Right lobe of liver (tissue), 4 donors: ENCODE data around the gene TNRC18.

Source experiments
- POLR2A ChIP-seq: fragments of 450-650 bp; IDR thresholded peaks from one replicate; pipeline ENCODE4 v1.6.1; 2017; ENCODE audit warnings: antibody characterized with exemption, mild to moderate bottlenecking
- TF ChIP-seq, protein P1 (sequence below), 4 donors: fragments of 200-600 bp in 3 of 4; fragments of 450-650 bp in 1 of 4; IDR thresholded peaks; one replicate each; pipeline versions ENCODE4 v1.5.1 to v1.8.0; 2016 to 2022; ENCODE audit warnings: antibody characterized with exemption in 4 of 4, mild to moderate bottlenecking in 2 of 4
- donor health status: DM: no; HTN: no; CAD: no.
- donor health status: DM: no; HTN: no; CAD: no.
- donor health status: DM: no; HTN: yes; CAD: no.

DNA sequence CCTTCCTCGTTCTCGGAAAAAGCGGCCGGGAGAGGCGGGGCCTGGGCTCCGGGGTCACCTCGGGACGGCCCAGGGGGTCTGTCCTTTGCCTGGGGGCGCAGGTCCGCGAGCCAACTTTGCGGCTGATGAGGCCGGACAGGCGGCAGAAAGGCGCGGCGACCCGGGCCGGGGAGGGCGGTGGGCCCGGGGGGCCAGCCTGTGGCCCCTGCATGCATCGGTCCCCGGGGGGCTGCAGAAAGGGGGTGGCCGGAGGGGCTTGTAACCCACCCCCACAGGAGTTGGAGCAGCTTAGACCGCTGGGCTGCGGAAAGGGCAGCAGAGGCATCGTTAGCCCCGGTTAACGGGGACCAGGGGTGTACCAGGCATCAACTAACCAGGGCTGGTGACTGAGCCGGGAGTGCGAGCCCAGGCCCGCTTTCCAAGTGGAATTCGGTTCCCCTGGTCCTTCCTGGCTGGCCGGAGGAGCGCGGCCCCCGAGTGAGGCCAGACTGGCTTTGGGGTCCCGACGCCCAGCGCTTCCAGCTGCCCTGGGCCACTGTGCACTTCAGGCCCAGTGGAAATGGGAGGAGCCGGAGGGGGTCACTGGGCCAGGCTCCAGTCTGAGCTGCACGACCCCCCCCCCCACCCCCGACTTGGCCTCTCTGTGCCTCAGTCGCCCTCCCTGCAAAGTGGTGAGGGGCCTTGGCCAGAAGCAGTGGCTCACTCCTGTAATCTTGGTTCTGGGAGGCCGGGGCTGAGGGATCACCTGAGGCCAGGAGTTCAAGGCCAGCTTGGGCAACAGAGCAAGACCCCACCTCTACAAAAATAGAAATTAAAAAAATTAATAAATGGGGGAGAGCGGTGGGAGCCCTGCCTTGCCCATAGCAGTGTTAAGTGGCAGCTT is 140.0 kb downstream of the TNRC18 start:
- TF ChIP-seq, protein P1, sequence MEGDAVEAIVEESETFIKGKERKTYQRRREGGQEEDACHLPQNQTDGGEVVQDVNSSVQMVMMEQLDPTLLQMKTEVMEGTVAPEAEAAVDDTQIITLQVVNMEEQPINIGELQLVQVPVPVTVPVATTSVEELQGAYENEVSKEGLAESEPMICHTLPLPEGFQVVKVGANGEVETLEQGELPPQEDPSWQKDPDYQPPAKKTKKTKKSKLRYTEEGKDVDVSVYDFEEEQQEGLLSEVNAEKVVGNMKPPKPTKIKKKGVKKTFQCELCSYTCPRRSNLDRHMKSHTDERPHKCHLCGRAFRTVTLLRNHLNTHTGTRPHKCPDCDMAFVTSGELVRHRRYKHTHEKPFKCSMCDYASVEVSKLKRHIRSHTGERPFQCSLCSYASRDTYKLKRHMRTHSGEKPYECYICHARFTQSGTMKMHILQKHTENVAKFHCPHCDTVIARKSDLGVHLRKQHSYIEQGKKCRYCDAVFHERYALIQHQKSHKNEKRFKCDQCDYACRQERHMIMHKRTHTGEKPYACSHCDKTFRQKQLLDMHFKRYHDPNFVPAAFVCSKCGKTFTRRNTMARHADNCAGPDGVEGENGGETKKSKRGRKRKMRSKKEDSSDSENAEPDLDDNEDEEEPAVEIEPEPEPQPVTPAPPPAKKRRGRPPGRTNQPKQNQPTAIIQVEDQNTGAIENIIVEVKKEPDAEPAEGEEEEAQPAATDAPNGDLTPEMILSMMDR (IDR thresholded peaks at IDR 0.05) = no peak
- no peak for TF ChIP-seq POLR2A
